ENCODE results near the gene RASAL1.

The RASAL1 gene

DNA sequence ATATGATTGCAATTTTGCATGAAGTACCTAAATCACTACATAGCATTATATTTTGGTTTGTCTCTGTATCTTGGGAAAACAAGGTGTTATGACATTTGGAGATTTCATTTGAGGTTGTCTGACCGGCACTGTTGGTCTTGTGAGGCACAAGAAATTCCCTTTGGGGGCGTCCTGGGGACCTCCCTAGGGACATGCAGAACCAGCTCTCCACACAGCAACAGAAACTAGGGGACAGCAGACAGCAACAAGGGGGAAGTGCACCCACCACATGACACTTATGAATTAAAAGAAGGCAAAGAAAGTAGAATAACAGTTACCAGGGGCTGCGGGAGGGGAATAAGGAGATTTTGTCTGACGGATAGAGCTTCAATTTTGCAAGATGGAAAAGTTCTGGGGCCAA, 35.4 kb upstream of the RASAL1 start:
- no peak for DNase-seq (ENCODE audit: low spot score)
- H3K27ac ChIP-seq, result no peak overlapping the region
- CTCF ChIA-PET, result no interaction called here
- POLR2A ChIA-PET (ENCODE audit: low non-redundant PET), result interaction anchor here (0.6 kb wide), 1 partner anchor 164 kb away, joined by 4 read pairs; the partner anchor contains the start of gene SLC8B1
- TF ChIP-seq, protein P1, sequence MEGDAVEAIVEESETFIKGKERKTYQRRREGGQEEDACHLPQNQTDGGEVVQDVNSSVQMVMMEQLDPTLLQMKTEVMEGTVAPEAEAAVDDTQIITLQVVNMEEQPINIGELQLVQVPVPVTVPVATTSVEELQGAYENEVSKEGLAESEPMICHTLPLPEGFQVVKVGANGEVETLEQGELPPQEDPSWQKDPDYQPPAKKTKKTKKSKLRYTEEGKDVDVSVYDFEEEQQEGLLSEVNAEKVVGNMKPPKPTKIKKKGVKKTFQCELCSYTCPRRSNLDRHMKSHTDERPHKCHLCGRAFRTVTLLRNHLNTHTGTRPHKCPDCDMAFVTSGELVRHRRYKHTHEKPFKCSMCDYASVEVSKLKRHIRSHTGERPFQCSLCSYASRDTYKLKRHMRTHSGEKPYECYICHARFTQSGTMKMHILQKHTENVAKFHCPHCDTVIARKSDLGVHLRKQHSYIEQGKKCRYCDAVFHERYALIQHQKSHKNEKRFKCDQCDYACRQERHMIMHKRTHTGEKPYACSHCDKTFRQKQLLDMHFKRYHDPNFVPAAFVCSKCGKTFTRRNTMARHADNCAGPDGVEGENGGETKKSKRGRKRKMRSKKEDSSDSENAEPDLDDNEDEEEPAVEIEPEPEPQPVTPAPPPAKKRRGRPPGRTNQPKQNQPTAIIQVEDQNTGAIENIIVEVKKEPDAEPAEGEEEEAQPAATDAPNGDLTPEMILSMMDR (conservative IDR thresholded peaks at IDR 0.05; ENCODE audit: low read depth), result no peak

DNA sequence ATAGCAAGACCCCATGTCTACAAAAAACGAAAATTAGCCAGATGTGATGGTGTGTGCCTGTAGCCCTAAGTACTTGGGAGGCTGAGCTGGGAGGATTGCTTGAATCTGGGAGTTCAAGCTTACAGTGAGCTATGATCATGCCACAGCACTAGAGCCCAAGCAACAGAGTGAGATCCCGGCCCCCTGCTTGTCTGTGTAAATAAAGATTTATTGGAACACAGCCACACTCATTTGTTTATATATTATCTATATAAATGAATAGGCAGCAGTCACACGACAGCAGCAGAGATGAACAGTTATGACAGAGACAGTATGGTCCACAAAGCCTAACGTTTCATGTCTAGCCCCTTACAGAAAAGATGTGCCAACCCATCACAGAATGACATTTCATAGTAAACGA, 34.9 kb upstream of the RASAL1 start:
- POLR2A ChIA-PET (ENCODE audit: low non-redundant PET), result interaction anchor here (0.6 kb wide), 1 partner anchor 165 kb away, joined by 4 read pairs; the partner anchor contains the start of gene SLC8B1

DNA sequence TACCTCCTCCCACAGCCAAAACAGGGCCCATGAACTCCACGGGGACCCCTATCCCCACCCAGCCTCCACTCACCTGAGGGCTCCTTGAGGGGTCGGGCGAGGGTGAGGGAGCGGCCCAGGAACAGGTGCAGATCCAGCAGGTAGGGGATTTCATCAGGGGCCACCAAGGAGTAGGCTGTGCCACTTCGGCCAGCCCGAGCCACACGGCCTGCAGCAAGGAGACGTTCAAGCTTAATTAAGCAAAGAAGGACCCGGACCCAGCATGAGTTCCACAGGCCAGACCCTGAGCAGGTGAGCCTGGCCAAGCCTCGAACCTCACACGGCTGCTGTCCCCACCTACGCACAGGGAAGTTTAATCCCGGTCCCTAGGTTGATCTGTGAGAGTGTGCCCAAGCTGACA, 34.1 kb upstream of the RASAL1 start:
- DNase-seq (ENCODE audit: low spot score), result no peak
- ChIA-PET CTCF (no interaction called here), POLR2A (ENCODE audit: low non-redundant PET) (no interaction called here)
- TF ChIP-seq, protein P1 (conservative IDR thresholded peaks at IDR 0.05; ENCODE audit: low read depth), result no peak
- H3K27ac ChIP-seq, result no peak overlapping the region

More for the DNA sequence above, 34.9 kb upstream of the RASAL1 start:
- CTCF ChIA-PET, result no interaction called here
- TF ChIP-seq, protein P1 (conservative IDR thresholded peaks at IDR 0.05; ENCODE audit: low read depth), result no peak
- no peak overlapping the region for H3K27ac ChIP-seq
- DNase-seq (ENCODE audit: low spot score), result no peak

DNA sequence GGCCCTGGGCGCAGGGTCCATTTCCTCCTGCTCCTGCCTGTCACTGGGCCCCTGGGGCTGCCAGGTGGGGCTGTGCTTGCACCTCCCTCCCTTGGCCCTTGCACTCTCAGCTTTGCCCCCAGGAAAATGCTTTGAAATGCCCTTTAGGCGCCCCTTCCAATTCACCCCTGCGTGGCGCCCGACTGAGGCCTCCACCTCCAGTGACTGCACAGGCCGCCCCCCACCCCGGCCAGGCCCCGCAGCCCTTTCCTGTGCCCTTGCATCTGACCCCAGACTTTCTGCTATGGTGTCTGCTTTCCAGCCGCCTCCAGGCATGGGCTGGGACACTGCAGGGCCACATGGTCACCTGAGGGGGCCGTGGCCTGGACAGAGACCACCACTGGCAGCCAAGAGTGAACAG, 32.3 kb upstream of the RASAL1 start:
- no peak for DNase-seq (ENCODE audit: low spot score)
- ChIA-PET CTCF (no interaction called here), POLR2A (ENCODE audit: low non-redundant PET) (no interaction called here)
- no peak overlapping the region for H3K27ac ChIP-seq
- TF ChIP-seq, protein P1 (conservative IDR thresholded peaks at IDR 0.05; ENCODE audit: low read depth), result no peak

DNA sequence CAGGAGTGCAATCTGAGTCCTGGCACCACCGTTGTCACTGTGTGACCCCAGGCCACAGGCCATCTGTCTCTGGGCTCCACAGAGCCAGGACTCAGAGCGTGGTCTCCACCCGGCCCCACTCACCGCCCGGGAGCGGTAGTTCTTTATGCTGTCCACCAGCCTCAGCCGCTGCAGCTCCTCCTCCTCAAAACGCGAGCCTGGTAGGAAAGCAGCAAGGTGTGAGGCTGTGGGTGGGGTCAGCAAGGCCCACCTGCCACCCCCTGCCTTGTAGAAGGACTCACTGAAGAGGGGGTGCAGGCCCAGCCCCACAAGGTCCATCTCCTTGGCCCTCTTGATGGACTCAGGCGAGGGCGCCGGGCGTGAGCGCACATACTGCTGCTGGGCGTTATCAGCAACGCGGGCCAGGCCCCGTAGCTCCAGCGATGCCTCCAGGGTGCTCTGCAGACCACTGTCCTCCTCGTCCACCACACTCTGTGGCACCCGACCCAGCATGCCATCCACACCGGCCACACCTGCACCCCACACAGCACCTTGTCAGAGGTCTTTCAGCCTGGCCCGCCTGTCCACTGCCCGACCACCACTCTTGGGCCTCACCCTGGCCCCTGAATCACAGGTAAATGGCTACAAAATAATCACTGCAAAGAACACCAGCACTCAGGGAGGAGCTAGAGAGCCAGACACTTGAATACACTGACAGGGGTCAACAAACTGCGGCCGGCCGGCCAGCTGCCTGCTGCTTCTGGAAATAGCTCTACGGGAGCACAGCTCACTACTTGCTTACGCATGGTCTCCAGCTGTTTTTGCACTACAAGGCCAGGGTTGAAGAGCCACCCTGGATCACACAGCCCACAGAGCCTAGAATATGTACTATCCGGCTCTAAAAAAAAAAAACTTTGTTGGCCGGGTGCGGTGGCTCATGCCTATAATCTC, 30.2 kb upstream of the RASAL1 start:
- TF ChIP-seq, protein P1 (conservative IDR thresholded peaks at IDR 0.05; ENCODE audit: low read depth), result no peak
- no peak for DNase-seq (ENCODE audit: low spot score)
- ChIA-PET POLR2A (ENCODE audit: low non-redundant PET) (no interaction called here), CTCF (interaction anchor here (0.5 to 1.0 kb wide), 3 partner anchors 9 to 747 kb away, joined by 3 to 4 read pairs (median 3); partner anchors contain the start of gene PTPN11)
- no peak overlapping the region for H3K27ac ChIP-seq

DNA sequence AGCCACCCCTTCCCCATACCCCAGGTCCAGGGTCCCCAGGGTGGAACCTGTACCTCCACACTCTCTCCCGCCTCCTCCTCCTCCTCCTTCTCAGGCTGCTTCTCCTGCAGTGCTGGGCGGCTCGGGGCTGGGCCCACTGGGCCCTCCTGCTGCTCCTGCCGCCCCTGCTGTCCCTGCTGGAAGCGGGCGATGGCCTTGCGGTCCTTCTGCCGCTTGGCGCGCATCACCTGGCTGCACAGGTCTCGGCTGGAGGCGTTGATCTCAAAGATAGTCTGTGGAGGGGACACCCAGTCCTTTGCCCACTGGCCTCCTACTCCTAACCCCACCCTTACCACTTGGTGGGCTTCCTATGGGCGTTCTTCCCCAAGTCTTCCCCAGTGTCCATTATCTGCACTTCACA, 28.5 kb upstream of the RASAL1 start:
- no peak for DNase-seq (ENCODE audit: low spot score)
- POLR2A ChIA-PET (ENCODE audit: low non-redundant PET), result no interaction called here
- CTCF ChIA-PET, result no interaction called here
- TF ChIP-seq, protein P1 (conservative IDR thresholded peaks at IDR 0.05; ENCODE audit: low read depth), result no peak
- no peak overlapping the region for H3K27ac ChIP-seq
